ENCODE measurements around the gene DAPK1.

Gene DAPK1

DNA sequence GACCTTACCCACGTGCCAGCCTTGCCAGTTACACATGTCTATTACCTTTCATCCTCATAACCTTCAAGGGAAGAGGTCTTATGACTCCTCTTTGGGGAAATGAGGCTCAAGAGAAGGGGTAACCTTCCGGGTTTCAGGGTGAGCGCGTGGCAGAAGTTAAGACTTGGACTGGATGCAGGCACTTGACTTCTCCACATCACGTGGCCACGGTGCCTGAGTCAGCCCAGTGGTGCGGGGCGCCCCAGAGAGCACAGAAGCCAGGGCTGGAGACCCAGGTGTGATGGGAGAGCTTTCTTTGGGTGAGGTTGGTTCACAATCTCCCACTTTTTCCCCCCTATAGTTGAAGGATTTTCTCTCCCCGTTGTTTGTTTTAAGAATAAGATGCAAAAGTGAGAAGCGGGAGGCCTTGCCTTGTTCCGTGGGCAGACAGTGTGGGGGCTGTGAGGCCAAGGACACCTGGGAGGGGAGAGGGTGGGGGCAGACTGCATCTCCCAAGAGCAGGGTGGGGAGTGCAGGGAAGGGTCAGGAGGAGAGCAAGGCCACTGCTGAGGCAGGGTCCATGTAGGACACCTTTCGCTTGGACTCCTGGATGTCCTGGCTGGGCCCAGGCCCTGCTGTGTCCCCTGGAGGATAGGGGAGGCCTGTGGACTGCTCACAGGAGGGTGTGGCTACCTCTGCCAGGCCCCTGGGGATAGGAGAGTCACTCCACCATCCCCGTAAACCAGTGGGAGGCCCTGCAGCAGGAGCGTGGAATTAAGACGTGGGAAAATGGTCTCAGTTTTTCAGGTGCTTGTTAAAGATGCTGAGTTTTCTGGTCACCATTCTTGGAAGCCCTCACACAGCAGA, 138.2 kb downstream of the DAPK1 start (continued):
- TF ChIP-seq, protein P1, sequence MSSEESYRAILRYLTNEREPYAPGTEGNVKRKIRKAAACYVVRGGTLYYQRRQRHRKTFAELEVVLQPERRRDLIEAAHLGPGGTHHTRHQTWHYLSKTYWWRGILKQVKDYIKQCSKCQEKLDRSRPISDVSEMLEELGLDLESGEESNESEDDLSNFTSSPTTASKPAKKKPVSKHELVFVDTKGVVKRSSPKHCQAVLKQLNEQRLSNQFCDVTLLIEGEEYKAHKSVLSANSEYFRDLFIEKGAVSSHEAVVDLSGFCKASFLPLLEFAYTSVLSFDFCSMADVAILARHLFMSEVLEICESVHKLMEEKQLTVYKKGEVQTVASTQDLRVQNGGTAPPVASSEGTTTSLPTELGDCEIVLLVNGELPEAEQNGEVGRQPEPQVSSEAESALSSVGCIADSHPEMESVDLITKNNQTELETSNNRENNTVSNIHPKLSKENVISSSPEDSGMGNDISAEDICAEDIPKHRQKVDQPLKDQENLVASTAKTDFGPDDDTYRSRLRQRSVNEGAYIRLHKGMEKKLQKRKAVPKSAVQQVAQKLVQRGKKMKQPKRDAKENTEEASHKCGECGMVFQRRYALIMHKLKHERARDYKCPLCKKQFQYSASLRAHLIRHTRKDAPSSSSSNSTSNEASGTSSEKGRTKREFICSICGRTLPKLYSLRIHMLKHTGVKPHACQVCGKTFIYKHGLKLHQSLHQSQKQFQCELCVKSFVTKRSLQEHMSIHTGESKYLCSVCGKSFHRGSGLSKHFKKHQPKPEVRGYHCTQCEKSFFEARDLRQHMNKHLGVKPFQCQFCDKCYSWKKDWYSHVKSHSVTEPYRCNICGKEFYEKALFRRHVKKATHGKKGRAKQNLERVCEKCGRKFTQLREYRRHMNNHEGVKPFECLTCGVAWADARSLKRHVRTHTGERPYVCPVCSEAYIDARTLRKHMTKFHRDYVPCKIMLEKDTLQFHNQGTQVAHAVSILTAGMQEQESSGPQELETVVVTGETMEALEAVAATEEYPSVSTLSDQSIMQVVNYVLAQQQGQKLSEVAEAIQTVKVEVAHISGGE (tag by site-specific recombination; conservative IDR thresholded peaks at IDR 0.05; ENCODE audit: low read depth) = no peak
- TF ChIP-seq ZNF629 (tag by site-specific recombination; IDR thresholded peaks at IDR 0.05) (no peak), ZNF202 (tag by site-specific recombination; IDR thresholded peaks at IDR 0.05; ENCODE audit: borderline replicate concordance) (no peak), ZNF292 (tag by site-specific recombination; IDR thresholded peaks at IDR 0.05; ENCODE audit: borderline replicate concordance, low read depth) (no peak), ZNF521 (tag by site-specific recombination; IDR thresholded peaks at IDR 0.05) (no peak), ZNF394 (tag by site-specific recombination; IDR thresholded peaks at IDR 0.05; ENCODE audit: borderline replicate concordance) (no peak), ZNF558 (tag by site-specific recombination; IDR thresholded peaks at IDR 0.05) (no peak), KLF9 (tag by site-specific recombination; IDR thresholded peaks at IDR 0.05; ENCODE audit: low read depth) (no peak), KLF1 (tag by site-specific recombination; IDR thresholded peaks at IDR 0.05) (0 out of 2 replicates have a peak, but pooled peaks have one; percentile 12), ZNF514 (tag by site-specific recombination; IDR thresholded peaks at IDR 0.05) (no peak), ZBTB10 (tag by site-specific recombination; IDR thresholded peaks at IDR 0.05) (no peak), ZNF248 (tag by site-specific recombination; IDR thresholded peaks at IDR 0.05) (no peak), ZIC2 (tag by site-specific recombination; IDR thresholded peaks at IDR 0.05) (peak; percentile 87), ZNF530 (tag by site-specific recombination; IDR thresholded peaks at IDR 0.05; ENCODE audit: low read depth) (no peak)

DNA sequence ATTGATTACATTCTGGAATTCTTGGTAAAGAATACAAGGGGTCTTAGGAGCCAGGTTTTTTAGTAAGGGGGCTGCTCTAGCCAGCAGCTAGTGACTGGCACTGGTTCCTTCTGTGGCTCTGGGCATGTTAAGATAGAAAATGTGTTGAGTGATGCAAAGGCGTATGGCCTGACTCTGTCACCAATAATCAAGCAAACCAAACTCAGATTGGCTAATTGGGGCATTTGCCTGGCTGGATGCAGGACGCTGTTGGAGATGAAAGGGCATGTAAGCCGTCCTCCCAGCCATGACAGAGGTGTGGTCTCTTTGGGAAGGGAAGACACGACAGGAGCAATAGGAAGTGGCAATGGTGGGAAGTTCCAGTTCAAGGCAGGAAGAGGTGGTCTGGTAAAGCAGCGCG, 140.6 kb downstream of the DAPK1 start:
- POLR2A ChIA-PET = no interaction called here

GRCh38 chr9:87639949-87640348, 142.3 kb downstream of the DAPK1 start:
- Histone ChIP-seq H3K36me3 (ENCODE audit: control insufficient read depth in 2 of 2, insufficient read depth in 1 of 2, low read length in 2 of 2) (peaks cover 0 to 48% of the 10 kb centered on the region in 2 experiments; a peak in 1 of 3 replicates), H3K4me1 (ENCODE audit: control insufficient read depth, insufficient read depth, low read length) (peaks cover 13% of the 10 kb centered on the region), H3K4me3 (ENCODE audit: low read depth, low read length) (no peak overlapping the region), H3K27ac (ENCODE audit: extremely low read depth, low read depth, low read length) (peak overlapping the region; percentile 44; the same call in 1 of the 2 replicates), H3K9me3 (ENCODE audit: control insufficient read depth, insufficient read depth, low read depth, low read length) (no peaks in the 10 kb centered on the region)
- ChIA-PET CTCF (no interaction called here), POLR2A (no interaction called here)
- TF ChIP-seq, protein P2, sequence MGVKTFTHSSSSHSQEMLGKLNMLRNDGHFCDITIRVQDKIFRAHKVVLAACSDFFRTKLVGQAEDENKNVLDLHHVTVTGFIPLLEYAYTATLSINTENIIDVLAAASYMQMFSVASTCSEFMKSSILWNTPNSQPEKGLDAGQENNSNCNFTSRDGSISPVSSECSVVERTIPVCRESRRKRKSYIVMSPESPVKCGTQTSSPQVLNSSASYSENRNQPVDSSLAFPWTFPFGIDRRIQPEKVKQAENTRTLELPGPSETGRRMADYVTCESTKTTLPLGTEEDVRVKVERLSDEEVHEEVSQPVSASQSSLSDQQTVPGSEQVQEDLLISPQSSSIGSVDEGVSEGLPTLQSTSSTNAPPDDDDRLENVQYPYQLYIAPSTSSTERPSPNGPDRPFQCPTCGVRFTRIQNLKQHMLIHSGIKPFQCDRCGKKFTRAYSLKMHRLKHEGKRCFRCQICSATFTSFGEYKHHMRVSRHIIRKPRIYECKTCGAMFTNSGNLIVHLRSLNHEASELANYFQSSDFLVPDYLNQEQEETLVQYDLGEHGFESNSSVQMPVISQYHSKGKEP (tag by site-specific recombination; IDR thresholded peaks at IDR 0.05) = 0 out of 2 replicates have a peak, but pooled peaks have one; percentile 33
- TF ChIP-seq ZNF138 (tag by site-specific recombination; IDR thresholded peaks at IDR 0.05; ENCODE audit: borderline replicate concordance) (no peak), ZNF24 (tag by site-specific recombination; IDR thresholded peaks at IDR 0.05) (no peak), ZBTB6 (tag by site-specific recombination; IDR thresholded peaks at IDR 0.05) (no peak)
- TF ChIP-seq, protein P3, sequence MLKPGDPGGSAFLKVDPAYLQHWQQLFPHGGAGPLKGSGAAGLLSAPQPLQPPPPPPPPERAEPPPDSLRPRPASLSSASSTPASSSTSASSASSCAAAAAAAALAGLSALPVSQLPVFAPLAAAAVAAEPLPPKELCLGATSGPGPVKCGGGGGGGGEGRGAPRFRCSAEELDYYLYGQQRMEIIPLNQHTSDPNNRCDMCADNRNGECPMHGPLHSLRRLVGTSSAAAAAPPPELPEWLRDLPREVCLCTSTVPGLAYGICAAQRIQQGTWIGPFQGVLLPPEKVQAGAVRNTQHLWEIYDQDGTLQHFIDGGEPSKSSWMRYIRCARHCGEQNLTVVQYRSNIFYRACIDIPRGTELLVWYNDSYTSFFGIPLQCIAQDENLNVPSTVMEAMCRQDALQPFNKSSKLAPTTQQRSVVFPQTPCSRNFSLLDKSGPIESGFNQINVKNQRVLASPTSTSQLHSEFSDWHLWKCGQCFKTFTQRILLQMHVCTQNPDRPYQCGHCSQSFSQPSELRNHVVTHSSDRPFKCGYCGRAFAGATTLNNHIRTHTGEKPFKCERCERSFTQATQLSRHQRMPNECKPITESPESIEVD (tag by site-specific recombination; IDR thresholded peaks at IDR 0.05) = peak; percentile 71

More for the DNA sequence above, 140.6 kb downstream of the DAPK1 start:
- Histone ChIP-seq H3K36me3 (ENCODE audit: control insufficient read depth in 2 of 2, insufficient read depth in 1 of 2, low read length in 2 of 2) (peaks cover 0 to 45% of the 10 kb centered on the region in 2 experiments; a peak in 1 of 3 replicates), H3K4me3 (ENCODE audit: low read depth, low read length) (no peak overlapping the region), H3K27ac (ENCODE audit: extremely low read depth, low read depth, low read length) (no peak overlapping the region), H3K4me1 (ENCODE audit: control insufficient read depth, insufficient read depth, low read length) (peaks cover 13% of the 10 kb centered on the region), H3K9me3 (ENCODE audit: control insufficient read depth, insufficient read depth, low read depth, low read length) (no peaks in the 10 kb centered on the region)
- TF ChIP-seq SALL2 (tag by site-specific recombination; IDR thresholded peaks at IDR 0.05; ENCODE audit: borderline replicate concordance) = no peak
- CTCF ChIA-PET = interaction anchor here (0.7 to 0.8 kb wide), 2 partner anchors 174 to 300 kb away, joined by 3 read pairs; no protein-coding TSS in a partner anchor
